Uterus (tissue), 2 donors: ENCODE results near the gene DCDC2.
"Not testable (repeated sequence)": the region's sequence is repeated elsewhere in the genome, so short reads cannot be mapped to it uniquely, and the experiment has no call there.

Experiments used
- CTCF ChIP-seq, 4 experiments: fragments of 200-600 bp in 2 of 4; fragments of 450-650 bp in 2 of 4; sonication (generic) in 2 of 4; IDR thresholded peaks; one replicate each; pipeline ENCODE4 v1.5.1; 2016 to 2019; ENCODE audit warnings: antibody characterized with exemption in 4 of 4, mild to moderate bottlenecking in 2 of 4, moderate library complexity in 1 of 4
- POLR2A ChIP-seq, 2 donors: fragments of 450-650 bp; IDR thresholded peaks; one replicate each; pipeline ENCODE4 v1.6.1; 2016; ENCODE audit warnings: antibody characterized with exemption in 2 of 2, mild to moderate bottlenecking in 1 of 2, moderate library complexity in 1 of 2

GRCh38 chr6:24362363-24362762 lies 4.5 kb upstream of the DCDC2 start:
- not testable (repeated sequence) for TF ChIP-seq CTCF, POLR2A (IDR thresholded peaks at IDR 0.05)
